Putamen (tissue), 1 donor: ENCODE results near the gene KLHL29.

ENCODE experiments used
- DNase-seq: peaks from one replicate; pipeline ENCODE4 v3.0.0-alpha.2; 2016; ENCODE audit warnings: low spot score

Gene KLHL29

GRCh38 chr2:23531280-23531679 lies 146.3 kb downstream of the KLHL29 start:
- no peak for DNase-seq

GRCh38 chr2:23531881-23532280 lies 146.9 kb downstream of the KLHL29 start:
- no peak for DNase-seq

DNA sequence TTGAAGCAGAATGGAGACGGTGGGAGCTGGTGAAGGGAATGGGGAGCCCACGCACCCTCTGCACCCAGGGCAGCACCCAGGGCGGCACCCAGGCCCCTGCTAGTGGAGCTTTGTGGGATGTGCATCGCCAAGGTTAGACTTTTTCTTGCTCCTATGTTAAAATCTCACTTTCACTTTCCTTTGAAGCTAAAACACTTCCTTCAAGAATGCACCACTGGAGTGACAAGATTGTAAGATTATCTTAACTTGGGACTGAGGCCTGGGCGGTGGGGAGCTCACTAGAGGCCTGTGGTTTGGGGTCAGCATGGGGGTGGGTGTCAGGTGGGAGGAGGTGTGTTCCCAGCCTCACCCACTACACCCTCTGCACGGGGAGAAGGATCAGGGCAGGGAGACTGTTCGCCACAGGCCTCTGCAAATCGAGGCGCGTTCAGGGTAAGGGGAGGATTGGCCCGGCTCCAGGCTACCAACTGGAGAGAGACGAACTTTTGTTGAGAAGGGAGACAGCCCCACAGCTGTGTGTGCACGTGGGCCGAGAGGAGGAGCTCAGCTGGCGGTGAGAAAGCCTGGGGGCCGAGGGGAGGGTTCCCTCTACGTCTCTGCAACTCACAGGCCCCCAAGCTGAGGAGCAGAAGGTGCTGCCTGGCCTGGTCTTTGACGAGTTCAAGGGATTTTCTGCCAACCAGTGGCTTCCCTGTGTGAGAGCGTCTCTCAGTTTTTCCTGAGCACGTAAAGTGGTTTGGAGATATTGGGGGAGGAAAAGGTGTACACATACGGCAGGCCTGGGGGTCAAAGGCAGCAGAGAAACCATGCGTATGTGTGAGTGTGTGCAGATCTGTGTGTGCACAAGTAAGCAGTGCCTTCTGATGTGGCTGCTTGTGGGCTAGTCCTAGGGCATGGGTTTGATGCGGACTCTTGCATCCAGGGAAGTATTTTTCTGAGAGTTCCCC lies 147.7 kb downstream of the KLHL29 start:
- DNase-seq: no peak

GRCh38 chr2:23533338-23533695 lies 148.3 kb downstream of the KLHL29 start:
- DNase-seq: no peak

- DNase-seq: no peak
Observed at GRCh38 chr2:23534771-23535170, 149.8 kb downstream of the KLHL29 start.

GRCh38 chr2:23536326-23536725 lies 151.3 kb downstream of the KLHL29 start:
- no peak for DNase-seq

GRCh38 chr2:23537991-23538390 lies 153.0 kb downstream of the KLHL29 start:
- no peak for DNase-seq

GRCh38 chr2:23538566-23538965 lies 153.6 kb downstream of the KLHL29 start:
- DNase-seq: no peak

DNA sequence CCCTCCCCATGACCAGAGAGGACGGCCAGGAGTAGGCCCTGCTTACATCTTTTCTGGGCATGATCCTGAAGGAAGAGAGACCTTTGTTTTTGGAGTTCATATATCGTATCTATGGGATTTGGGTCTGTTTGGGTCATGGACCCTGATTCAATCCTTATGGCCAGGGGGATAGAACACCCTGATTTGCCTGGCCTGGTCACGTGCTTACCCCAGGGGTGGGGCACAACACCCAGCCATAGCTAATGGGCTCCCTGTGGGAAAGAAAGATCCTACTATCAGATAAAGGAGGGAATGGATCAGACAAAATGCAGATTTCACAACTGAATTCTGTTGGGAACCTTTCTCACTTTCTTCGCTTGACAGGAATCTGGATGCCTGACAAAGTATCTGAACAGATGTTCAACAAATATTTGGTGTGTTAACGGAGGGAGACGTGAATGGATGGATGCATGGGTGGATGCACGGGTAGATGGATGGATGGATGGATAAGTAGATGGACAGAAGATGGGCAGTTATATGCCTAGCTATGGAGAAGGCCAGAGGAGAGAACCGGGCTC lies 155.9 kb downstream of the KLHL29 start:
- no peak for DNase-seq

- no peak for DNase-seq
Observed at GRCh38 chr2:23541503-23542229, 156.7 kb downstream of the KLHL29 start.

DNA sequence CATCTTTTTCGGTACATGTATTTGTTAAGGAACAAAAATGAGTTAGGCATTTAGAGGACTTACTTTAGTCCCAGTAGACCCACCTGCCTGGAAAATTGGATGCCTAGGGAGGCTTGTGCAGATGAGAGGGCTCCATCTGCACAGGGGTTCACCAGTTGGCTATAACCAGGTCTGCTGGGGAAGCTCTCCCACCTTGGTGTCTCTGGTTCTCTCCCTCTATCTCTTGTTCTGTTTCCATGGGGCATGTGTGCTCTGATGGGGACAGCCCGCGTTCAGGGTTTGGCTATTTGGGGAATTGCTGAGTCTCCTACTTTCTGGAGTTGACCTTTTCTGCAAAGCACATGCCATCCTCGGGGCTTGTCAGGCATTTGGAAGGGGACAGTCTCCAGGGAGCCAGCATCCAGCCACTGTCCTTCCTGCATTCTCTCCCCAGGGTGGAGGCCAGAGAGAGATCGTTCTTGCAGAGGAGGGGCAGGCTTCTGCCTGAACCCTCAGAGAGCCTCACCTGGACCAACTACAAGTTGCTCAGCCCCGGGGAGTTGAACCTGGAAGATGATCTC lies 157.3 kb downstream of the KLHL29 start:
- DNase-seq: no peak

- no peak for DNase-seq
Observed at GRCh38 chr2:23543302-23543701, 158.3 kb downstream of the KLHL29 start.

- DNase-seq: no peak
Observed at GRCh38 chr2:23543728-23544127, 158.7 kb downstream of the KLHL29 start.

DNA sequence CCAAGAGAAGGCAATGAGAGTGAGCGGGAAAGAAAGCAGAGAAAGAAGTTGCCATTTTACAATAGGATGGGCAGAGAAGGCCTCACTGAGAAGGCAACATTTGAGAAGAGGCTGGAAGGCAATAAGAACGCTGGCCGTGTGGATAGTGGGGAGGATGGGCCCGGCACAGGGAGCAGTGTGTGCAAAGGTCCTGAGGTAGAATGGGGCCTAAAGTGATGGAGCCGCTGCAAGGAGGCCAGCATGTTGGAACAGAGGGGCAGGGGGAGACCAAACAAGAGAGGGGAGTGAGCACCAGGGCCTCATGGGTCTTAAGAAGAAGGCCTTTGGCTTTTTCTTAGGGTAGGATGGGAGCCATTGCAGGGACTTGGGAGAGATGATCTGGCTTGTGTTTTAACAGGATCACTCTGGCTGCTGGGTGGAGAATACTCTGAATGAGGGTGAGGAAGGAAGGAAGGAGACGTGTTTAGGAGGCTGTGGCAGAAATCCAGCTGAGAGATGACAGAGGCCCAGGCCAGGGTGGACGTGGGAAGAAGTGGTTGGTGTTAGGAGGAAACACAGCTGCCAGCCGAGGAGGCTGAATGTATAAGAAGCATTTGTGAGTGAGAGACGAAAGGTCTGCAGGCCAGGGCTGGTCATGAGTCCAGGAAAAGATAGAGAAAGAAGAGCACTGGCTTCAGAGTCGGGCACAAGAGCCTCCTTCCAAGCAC lies 159.8 kb downstream of the KLHL29 start:
- DNase-seq: no peak

GRCh38 chr2:23545396-23545795 lies 160.4 kb downstream of the KLHL29 start:
- no peak for DNase-seq

- no peak for DNase-seq
Observed at GRCh38 chr2:23545811-23546210, 160.8 kb downstream of the KLHL29 start.

DNA sequence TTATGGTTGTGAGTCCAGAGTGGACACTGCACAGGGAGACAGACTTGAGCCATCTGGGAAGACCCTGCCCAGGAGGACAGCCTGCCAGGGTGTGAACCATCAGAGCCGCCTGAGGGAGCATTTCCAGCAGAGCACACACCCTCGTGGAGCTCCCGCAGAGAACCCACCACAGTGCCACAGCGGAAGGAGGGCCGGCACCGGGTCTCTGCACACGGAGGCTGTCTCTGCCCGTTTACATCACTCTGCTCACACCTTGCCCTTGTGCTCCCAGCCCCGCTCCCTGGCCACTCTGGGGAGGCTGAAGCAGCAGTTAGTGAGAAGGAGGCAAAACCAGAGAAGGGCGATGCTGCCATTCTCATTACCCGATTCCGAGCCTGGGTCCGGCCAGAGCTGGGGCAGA lies 161.9 kb downstream of the KLHL29 start:
- DNase-seq: no peak

- no peak for DNase-seq
Observed at GRCh38 chr2:23547725-23548124, 162.7 kb downstream of the KLHL29 start.

- no peak for DNase-seq
Observed at GRCh38 chr2:23548143-23548769, 163.3 kb downstream of the KLHL29 start.

DNA sequence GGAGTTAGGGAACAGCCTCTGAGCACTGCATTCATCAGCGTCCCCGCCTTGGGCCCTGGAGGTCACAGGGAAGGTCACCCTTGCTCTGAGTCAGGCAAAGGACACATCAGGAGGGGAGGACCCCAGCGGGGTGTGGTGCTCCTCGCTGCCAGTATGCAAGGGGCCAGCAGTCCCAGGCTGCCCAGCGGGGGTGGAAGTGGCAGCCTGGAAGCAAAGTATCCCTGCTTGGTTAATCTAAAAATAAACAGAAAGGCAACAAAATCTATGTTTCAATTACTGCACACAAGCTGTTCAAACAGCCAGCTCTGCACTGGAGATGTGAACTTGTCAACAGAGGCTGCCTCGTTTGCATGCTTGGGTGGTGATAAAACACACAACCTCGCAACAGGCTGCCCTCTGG lies 164.1 kb downstream of the KLHL29 start:
- DNase-seq: no peak

DNA sequence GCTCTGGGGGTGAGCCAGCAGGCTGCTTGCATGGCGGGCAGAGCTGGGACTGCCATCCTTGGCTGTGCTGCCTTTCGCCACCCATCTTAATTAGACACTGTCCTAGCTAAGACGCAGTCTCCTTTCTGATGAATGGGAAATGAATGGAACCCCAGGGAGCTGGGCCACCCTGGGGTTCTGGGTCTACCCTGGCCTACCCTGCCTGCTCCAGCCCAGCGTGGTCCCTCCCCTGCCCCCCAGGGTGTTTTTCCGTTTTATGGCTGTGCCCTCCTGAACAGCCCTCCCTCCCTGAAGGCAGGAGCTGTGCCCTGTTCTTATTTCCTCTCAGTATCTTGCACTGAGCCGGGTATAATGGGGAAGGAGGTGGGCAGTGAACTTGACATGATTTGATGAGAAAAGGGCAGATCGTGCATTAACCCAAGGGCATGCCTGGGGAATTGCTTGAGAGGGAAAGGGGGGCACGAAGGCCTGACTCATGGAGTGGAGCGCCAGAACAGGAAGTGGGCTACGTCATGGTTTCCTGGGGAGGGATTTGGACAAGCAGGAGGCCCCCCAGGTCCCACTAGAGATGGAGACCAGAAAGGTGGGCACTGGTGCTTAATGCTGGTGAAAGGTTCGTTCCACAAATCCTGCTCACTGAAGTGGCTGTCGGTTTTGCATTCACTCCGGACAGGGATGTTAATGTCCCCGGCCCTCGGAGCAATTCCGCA lies 165.0 kb downstream of the KLHL29 start:
- DNase-seq: no peak
